Activated CD4-positive, alpha-beta T cell treated with anti-CD3 and anti-CD28 coated beads, Interleukin-2, Interleukin-6, amounts not matched to agents 100 ng/mL and 50 ng/mL, durations not matched to agents 16 hours and 8 hours (primary cell): ENCODE measurements around the gene DENND2A.

Source experiments
- DNase-seq: peaks from one replicate; pipeline ENCODE4 v3.0.0-alpha.2; 2020

Gene DENND2A

DNA sequence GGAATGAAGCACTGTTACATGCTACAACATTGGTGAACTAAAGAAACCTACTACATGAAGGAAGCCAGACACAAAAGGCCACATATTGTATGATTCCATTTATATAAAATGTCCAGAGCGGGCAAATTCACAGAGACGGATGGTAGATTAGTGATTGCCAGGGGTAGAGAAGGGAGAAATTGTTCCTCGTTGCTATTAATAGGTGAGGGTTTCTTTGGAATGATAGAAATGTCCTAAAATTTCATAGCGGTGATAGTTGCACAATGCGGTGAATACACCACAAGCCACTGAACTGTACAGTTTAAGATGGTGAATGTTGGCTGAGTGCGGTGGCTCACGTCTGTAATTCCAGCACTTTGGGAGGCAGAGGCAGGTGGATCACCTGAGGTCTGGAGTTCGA, 29.0 kb downstream of the DENND2A start:
- DNase-seq: no peak

DNA sequence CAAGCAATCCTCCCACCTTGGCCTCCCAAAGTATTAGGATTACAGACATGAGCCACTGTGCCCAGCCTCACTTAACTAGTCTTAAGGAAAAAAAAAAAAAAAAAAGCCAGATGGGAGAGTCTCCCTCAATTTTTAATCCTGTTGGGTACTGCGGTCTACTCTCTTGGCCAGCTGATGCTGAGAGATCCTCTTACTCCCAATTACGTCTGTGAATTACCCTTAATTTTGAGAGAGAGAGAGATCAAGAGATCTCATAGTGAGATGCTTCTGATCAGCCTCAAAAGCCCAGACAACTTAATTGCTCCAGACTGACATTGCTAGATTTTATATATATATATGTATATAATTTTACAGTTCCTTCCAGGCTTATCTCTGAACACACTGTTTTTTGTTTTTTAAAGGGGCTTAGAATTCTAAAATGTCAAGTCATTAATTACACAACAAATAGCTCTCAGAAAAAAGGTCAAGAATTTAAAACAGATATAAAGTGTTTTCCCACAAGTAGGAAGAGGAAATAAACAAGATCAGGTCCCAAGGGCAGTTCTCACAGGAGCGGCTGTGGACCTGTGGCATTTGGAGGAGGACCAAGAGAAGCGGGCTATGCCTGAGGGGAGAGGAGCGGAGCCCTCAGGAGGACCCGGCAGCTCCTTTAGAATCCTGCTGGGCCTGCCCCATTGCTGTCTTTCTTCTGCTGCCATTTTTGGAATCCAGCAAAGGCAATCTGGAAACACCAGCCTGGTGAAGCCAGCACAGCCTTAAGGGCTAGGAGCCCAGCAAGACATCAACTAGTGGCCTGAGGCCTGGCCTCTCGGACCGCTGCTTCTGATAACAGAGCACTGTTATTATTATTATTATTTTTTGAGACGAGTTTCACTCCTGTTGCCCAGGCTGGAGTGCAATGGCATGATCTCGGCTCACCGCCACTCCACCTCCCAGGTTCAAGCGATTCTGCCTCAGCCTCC, 30.1 kb downstream of the DENND2A start:
- no peak for DNase-seq

DNA sequence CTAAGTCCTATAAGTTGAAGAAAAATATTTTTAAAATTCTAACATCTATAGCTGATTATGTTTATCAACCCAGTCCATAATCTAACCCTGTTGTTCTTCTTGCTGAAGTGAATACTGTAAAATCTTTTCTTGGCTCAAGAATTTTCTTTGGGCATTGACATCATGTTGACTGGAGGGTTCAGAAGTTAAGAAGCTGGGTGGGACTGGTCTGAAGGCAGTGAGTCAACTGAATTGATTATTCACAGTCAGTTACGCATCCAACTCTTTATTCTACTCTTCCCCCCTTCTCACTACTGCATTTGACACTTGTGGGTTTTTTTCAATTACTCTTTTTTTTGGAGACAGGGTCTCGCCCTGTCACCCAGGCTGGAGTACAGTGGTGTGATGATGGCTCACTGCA, 31.0 kb downstream of the DENND2A start:
- DNase-seq: no peak

DNA sequence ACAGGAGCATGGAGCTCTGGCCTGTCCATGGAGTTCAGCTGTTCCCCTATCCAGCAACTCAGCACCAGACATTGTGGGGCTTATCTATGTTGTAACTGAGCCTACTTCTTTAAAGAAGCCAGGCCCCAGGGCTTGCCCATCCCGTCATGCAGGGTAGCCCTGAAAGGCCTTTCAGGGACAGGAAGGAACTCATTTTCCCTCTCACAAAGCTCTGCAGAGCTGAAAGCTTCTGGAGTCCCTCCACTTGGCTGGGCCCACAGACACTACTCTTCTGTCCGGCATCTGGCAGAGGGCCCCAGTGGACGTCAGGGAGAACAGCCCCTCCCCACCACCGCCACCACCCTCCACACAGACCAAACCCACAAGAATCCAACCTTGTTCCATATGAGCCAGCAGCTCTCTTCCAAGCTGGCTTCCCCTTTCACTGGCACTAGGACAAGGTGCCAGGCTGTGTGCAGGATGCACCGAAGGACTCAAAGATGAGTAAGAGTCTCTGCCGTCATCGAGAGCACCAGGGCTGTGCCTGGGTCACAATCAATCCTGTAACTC, 33.1 kb downstream of the DENND2A start:
- DNase-seq: no peak

DNA sequence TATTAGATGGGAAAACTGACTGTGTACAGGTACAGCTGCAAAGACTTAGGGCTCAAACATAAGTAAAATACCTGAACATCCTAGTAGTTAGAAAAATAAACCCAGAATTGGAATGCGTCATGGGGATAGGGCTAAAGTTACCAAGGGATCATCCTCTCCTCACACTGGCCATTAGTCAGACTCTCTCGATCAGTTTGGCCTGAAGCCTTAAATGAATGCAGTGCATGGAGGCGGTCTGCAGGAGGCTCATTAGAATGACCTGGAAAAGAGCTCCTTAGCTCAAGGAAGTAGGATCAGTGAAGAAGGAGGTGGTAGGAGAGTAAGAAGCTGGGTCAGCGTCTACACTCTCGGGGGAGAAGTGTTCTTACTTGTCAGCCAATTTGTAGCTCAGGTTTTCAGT, 35.3 kb downstream of the DENND2A start:
- no peak for DNase-seq

DNA sequence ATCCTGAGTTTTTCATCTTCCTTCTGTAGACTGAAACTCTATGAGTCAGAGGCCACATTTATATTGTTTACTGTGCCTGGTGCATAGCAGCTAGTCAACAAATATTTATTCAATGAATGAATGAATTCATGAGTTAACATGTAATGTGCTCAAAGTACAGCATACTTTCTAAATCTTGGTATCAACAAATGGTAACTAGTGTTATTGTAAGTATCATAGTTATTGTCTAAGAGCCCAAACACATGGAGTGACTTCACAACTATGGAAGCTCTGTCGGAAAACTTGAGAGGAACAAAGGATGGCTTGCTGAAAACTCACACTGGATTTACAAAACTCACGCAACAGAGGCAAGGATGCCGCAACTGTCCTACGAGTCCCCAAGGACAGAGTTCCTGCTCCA, 35.9 kb downstream of the DENND2A start:
- DNase-seq: no peak

DNA sequence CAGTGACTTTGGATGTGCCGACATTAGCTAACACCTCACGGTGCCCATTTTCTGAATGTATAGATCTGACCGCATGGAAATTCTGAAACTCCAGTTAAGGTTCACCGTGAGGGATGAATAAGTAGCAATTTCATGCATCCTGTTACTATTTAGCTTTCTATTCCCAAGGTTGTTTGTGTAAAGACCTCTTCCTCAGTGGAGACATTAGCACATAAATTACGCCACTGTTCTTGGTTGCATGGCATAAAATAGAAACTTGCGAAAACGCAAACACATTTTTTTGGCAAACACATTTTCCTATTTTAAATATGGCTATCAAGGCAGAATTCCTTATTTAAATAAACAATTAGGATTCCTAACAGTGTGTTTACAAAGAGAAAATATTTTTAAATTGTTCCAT, 36.5 kb downstream of the DENND2A start:
- no peak for DNase-seq

DNA sequence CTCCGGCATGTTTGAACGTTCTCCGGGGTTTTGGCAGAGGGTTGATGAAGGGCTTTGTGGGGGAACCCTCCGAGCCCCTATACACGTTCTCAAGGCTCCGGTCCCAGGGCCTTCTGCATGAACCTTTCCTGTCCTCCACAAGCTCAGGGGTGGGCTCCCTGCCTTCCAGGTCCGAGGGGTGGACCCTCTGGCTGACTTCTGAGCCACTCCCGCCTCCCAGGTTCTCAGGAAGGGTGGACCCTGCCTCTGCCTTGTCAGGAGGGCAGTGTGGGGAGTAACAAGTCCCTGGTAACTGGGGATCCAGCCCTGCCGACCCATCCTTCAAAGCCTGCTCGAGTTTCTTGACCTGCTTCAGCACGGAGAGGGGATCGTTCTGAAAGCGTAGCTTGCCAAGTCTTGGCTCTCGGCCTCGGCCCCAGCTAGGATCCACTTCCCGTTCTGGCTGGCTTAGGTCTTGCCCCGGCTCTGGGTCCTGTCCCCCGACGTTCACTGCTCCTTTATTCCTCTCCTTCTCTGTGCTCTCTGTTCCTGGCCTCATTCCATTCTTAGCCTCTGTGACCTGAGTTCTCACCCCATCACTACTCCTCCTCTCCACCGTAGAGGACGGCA, 38.9 kb downstream of the DENND2A start:
- no peak for DNase-seq

DNA sequence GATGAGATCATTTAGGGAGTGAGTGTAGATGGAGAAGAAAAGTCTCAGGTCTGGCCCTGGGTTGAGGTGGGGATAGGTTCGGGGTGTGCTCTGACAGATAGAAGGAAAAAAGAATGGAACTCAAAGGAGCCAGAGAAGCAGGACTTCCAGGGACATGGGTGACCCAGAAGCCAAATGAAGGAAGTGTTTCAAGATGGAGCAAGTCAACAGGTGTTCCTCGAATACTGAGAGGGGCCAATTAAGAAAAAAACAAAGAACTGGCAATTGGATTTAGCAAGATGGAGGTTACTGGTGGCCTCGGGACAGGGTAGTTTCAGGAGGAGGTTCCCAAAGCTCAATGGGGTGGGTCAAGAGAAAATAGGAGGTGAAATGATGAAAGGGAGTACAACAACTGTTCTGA, 40.3 kb downstream of the DENND2A start:
- no peak for DNase-seq

DNA sequence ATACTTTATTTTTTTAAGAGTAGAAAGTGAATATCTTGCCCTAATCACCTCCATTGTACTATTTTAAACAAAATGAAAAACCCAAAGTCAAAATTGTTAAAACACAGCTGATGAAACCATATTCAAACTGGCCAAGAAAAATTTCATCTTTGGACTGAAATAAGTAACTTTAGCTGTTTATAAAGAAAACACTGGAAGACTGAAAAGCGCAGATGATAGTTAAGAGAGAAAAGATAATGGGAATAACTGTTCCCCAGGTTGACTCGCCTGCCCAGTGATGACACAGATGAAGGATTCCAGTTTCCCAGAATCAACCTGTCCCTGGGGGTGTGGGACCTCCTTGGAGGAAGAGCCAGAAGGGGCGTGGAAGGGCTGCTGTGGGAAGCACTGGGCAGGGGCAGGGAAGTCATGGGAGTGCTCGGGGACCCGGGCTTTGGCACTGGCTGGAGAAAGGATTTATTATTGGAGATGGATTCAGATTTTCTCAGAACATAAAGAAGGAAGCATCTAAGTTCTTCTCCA, 43.1 kb downstream of the DENND2A start:
- no peak for DNase-seq

DNA sequence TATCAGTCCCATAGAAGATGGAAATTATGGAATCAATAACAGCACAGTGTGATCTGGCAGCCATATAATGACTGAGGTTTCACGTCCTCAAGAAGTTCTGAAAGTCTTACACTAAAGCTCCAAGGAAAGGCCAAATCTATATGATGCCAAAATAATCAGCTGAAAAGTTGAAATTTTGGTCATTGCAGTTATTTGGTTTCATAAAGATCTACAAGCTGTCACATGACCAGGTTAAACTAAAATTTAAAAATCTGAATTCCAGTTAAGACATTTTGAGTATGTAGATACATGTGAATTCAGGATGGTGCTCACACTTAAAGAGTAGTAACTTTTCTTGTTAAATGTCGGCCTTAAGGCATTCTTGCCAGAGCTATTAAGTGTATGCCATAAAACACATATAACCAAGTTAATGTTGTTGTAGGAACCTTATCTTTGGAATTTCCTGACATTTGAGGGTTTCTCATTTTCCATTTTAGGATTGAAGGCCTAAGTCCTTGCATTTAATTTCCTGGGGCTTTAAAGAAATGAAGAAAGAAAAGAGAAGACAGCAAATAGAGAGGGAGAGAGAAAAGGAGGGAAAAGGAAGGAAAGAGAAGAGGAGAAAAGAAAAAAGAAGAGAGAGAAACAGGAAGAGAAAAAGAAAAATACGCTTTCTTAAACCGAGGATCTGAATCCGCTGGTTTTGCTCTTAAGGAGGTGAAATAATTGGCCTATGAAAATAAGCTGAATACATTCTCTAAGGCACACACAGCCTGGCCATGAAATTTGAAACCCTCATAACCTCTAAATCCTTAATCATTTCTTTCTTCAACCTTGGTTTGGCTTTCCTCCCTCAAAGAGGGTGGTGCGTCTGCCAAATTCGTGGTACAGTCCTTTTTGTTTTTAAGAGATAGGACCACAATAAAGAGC, 43.8 kb downstream of the DENND2A start:
- no peak for DNase-seq

DNA sequence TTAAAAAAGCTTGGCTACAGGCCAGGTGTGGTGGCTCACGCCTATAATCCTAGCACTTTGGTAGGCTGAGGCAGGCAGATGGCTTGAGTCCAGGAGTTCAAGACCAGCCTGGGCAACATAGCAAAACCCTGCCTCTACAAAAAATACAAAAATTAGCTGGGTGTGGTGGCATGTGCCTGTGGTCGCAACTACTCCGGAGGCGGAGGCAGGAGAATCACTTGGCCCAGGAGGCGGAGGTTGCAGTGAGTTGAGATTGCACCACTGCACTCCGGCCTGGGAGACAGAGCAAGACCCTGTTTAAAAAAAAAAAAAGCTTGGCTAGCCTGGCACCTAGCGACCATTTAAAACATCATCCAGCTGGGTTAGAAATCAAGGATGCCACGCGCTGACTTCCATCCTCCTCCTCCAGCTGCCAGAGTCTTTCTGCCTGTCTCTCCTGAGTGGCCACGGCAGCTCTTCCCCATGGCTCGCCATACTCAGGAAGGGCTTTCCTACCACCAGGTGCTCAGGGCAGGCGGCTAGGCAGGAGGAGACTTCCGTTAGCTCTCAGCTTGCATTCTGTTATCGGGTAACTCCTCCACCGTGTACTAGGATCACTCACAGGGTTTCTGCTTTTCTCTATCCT, 45.0 kb downstream of the DENND2A start:
- DNase-seq: no peak

DNA sequence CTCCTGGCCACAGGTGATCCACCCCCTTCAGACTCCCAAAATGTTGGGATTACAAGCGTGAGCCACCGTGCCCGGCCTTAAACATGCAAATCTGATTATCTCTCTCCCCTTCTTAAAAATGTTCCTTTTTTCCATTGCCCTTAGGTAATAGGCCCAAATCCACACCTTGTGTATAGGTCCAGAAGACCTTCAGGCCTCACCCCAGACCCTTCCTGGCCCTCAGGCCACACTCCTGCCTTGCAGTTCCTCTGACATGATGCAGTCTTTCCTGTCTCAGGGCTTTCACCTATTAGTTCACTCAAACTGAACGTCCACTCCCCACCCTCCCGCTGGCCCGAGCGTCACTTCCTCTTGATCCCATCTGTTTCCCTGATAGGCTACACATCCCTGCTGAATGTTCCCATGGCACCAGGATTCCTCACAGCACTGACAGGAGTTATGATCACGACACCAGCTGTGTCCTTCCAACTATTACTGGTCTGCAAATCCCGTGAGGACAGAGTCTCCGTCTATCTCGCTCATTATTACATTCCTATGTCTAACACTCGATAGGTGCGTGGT, 46.4 kb downstream of the DENND2A start:
- DNase-seq: no peak

DNA sequence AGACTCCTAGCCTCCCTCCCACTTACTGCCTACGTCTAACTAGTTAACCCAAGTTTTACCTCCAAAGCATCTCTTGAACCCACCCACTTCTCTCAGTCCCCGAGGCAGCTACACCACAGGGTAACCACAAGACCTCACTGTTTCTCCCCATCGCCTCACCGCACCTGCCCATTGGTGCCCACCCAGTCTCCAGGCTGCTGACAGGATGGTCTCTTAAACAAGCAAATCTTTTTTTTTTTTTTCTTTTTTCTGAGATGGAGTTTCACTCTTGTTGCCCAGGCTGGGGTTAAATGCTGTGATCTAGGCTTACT, 47.0 kb downstream of the DENND2A start:
- no peak for DNase-seq

DNA sequence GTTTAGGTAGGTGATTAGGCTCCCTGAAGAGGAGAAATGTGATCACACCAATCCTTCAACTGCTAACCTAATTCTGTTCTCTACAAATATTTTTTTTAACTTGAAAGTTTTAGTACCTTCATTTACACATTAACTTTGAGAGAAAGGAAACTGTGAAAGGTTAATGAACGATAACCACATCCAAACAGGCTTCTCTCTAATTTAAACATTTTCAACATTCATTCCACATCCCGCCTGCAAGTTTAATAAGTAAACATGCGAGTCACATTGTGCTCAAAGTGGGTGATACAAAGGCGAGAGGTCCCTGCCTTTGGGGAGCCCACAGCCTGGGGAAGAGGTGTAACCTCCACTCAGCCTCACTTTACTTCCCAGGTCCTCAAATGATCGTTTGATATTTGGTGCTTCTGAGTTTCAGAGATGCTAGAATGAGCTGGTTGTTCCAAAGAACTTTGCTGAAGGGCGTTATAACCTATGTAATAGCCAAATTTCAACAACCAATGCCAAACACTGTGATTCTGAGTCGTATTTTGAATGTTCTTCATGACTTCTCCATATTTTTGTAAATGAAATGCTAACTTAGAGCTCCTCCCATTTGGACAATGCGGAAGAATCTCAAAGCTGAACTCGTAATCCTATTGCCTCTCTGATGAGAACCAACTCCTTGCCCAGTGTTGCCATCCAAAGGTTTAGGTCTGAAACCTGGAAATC, 47.5 kb downstream of the DENND2A start:
- DNase-seq: no peak

DNA sequence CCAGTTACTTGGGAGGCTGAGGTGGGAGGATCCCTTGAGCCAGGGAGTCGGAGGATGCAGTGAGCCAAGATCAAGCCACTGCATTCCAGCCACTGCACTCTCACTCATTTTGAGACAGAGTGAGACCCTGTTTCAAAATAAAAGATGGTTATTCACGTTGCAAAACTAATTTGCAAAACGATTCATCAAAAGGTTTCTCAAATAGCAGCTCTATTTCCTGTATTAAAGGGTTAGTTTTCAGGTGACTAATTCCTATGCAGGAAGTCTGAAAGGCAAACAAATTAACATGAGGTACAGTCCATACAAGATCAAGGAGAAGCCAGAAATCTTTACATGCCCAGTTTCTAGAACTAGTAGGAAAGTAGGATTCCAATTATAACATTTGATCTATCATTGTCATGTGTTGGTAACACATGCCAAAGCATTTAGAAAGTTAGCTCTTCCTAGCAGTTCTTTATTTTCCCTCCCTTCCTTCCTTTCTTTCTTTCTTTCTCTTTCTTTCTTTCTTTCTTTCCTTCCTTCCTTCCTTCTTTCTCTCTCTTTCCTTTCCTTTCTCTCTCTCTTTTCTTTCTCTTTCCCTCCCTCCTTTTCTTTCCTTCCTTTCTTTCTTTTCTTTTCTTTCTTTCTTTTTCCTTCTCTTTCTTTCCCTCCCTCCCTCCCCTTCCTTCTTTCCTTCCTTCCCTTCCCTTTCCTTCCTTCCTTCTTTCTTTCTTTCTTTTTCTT, 49.3 kb downstream of the DENND2A start:
- no peak for DNase-seq

DNA sequence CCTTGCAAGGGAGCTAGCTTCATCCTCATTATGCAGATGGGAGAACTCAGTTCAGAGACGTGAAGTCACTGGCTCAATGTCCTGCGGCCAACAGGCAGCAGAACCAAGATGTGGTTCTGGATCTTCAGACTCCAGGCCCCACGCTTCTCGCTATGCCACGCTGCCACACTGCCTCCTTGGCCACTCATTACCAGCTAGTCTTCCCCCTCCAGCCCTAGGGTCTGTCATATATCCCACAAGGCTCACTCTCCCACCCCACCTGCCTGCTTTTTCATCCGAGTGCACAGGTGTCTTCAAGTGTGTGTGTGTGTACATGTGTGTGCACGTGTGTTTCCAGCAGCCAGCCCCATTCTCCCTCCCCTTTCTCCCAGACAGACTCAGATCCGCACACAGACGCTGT, 53.4 kb downstream of the DENND2A start:
- no peak for DNase-seq

DNA sequence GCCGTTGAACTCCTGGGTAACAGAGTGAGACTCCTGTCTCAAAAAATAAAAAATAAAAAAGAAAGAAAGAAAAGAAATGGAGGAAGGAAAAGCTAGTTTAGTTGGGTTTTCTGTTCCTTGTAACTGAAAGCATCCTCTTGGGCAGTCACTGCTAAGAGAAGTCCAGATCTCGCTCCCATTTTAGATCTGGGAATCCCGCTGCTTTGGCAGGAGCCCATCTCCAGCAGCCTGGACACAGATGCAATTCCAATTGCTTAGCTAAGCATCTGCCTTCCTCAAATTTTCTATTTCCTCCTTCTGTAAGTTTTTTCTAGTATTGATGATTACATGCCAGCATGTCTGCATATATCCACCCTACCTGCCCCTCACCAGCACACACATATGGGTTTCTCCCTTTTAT, 54.1 kb downstream of the DENND2A start:
- no peak for DNase-seq

DNA sequence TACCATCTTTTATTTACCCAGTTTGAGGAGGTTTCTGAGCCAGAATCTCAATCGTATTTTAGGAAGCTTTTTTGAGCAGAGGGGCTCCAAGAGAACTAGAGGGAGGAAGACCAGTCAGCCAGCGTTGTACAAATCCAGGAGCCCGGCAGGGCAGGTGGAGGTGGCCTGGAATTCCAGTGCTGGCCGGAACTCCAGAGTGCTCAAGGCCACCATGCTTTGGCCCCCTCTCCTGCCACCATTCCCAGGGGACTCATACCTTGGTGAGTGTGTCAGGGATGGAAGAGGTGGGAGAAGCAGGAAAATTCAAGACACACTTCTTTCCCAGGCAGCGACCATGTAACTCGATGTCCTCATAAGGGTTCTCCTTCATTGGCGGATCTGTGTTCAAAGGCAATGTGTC, 55.3 kb downstream of the DENND2A start:
- DNase-seq: no peak

DNA sequence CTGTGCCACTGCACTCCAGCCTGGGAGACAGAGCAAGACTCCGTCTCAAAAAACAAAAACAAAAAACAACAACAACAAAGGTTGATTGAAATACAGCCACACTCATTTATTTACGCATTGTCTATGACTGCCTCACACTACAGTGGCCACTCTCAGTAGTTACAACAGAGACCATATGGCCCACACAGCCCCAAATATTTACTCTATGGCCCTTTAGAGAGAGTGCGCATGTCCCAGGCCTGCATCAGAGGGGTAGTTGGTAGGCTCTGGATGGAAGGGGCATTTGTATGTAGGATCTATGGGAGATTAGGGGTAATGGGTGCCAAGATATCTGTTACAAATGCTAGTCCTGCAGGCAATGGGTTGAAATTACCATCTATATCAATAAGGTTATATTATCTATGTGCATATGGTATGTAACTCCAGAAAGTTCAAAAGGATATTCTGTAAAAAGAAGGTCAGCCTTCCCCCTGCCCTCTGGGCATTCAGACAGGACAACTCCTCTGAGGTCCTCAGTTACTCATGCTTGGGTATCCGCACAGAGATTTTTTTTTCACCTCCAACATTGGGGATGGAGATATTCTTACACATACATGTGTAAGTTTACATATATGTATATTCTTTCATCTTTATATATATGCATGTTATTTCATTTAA, 56.3 kb downstream of the DENND2A start:
- DNase-seq: no peak
